HEK293 (cell line): ENCODE results near the gene SBK2.

Source experiments
- CTCF ChIA-PET: fragments of 350-600 bp; formaldehyde crosslinking; extraction: SDS; loops from one replicate; lab custom pipeline; 2021; ENCODE audit warnings: antibody characterized with exemption; lab: Yijun Ruan, JAX
- POLR2A ChIA-PET: fragments of 300-600 bp; formaldehyde crosslinking; extraction: SDS; loops from one replicate; lab custom pipeline; 2020; ENCODE audit warnings: antibody characterized with exemption, inconsistent platforms; lab: Yijun Ruan, JAX
- H3K27ac ChIP-seq: fragments of 200-500 bp; sonication (Bioruptor generic); 2 replicates; pipeline ENCODE4 v1.5.1; 2014; ENCODE audit warnings: low read depth, low read length, control low read depth, inconsistent platforms; ENCODE audit errors: extremely low read depth
- H3K36me3 ChIP-seq, 2 experiments: fragments of 200-500 bp in 1 of 2; sonication (Bioruptor generic) in 1 of 2; 1 replicate in 1 of 2; 2 replicates in 1 of 2; pipeline ENCODE4 v1.5.1; 2014 to 2017; ENCODE audit warnings: inconsistent platforms in 2 of 2, low read length in 2 of 2; ENCODE audit not compliant: control insufficient read depth in 2 of 2, insufficient read depth in 1 of 2
- H3K4me1 ChIP-seq: fragments of 200-500 bp; sonication (Bioruptor generic); 2 replicates; pipeline ENCODE4 v1.5.1; 2014; ENCODE audit warnings: mild to moderate bottlenecking, low read length, inconsistent platforms; ENCODE audit not compliant: control insufficient read depth, insufficient read depth
- H3K4me3 ChIP-seq: 2 replicates; pipeline ENCODE4 v1.5.1; 2011; ENCODE audit warnings: low read depth, mild to moderate bottlenecking, control low read depth, low read length, moderate library complexity
- H3K9me3 ChIP-seq: fragments of 200-500 bp; sonication (Bioruptor generic); 2 replicates; pipeline ENCODE4 v1.5.1; 2014; ENCODE audit warnings: low read depth, low read length, inconsistent platforms; ENCODE audit not compliant: control insufficient read depth, insufficient read depth
- GLIS2 ChIP-seq: fragments of 450-650 bp; formaldehyde crosslinking; IDR thresholded peaks from 2 replicates; pipeline ENCODE4 v1.5.1; 2016; ENCODE audit warnings: missing biosample characterization, missing genetic modification characterization
- OVOL3 ChIP-seq: fragments of 450-650 bp; formaldehyde crosslinking; IDR thresholded peaks from 2 replicates; pipeline ENCODE4 v1.5.1; 2016; ENCODE audit warnings: missing biosample characterization, missing genetic modification characterization
- PRDM1 ChIP-seq: fragments of 450-650 bp; formaldehyde crosslinking; IDR thresholded peaks from 2 replicates; pipeline ENCODE4; 2016; ENCODE audit warnings: missing biosample characterization, missing genetic modification characterization
- SALL2 ChIP-seq: fragments of 450-650 bp; formaldehyde crosslinking; IDR thresholded peaks from 2 replicates; pipeline ENCODE4 v1.5.0; 2017; ENCODE audit warnings: missing biosample characterization, mild to moderate bottlenecking, missing genetic modification characterization, borderline replicate concordance
- ZBTB7A ChIP-seq: fragments of 450-650 bp; formaldehyde crosslinking; IDR thresholded peaks from 2 replicates; pipeline ENCODE4 v1.5.1; 2016; ENCODE audit warnings: low read depth, missing biosample characterization, missing genetic modification characterization
- ZBTB8A ChIP-seq: fragments of 450-650 bp; formaldehyde crosslinking; IDR thresholded peaks from 2 replicates; pipeline ENCODE4 v1.5.1; 2016; ENCODE audit warnings: missing biosample characterization, missing genetic modification characterization
- ZNF121 ChIP-seq: fragments of 450-650 bp; formaldehyde crosslinking; IDR thresholded peaks from 2 replicates; pipeline ENCODE4 v1.5.1; 2016; ENCODE audit warnings: missing biosample characterization, missing genetic modification characterization
- ZNF248 ChIP-seq: fragments of 450-650 bp; formaldehyde crosslinking; IDR thresholded peaks from 2 replicates; pipeline ENCODE4 v1.5.1; 2017; ENCODE audit warnings: missing biosample characterization, missing genetic modification characterization
- ZNF366 ChIP-seq: fragments of 450-650 bp; formaldehyde crosslinking; conservative IDR thresholded peaks from 2 replicates; pipeline ENCODE4 v1.5.1; 2016; ENCODE audit warnings: missing biosample characterization, missing genetic modification characterization
- ZNF37A ChIP-seq: fragments of 450-650 bp; IDR thresholded peaks from 2 replicates; pipeline ENCODE4 v1.5.1; 2018; ENCODE audit warnings: missing biosample characterization, missing genetic modification characterization
- ZNF510 ChIP-seq: fragments of 450-650 bp; formaldehyde crosslinking; IDR thresholded peaks from 2 replicates; pipeline ENCODE4 v1.5.1; 2018; ENCODE audit warnings: mild to moderate bottlenecking, missing genetic modification characterization, missing biosample characterization; ENCODE audit not compliant: insufficient replicate concordance
- ZNF530 ChIP-seq: fragments of 450-650 bp; formaldehyde crosslinking; IDR thresholded peaks from 2 replicates; pipeline ENCODE4 v1.5.1; 2016; ENCODE audit warnings: low read depth, missing biosample characterization, missing genetic modification characterization
- ZNF571 ChIP-seq: fragments of 450-650 bp; formaldehyde crosslinking; IDR thresholded peaks from 2 replicates; pipeline ENCODE4 v1.5.0; 2017; ENCODE audit warnings: missing biosample characterization, missing genetic modification characterization
- ZNF585B ChIP-seq: fragments of 450-650 bp; formaldehyde crosslinking; IDR thresholded peaks from 2 replicates; pipeline ENCODE4 v1.5.1; 2016; ENCODE audit warnings: missing biosample characterization, missing genetic modification characterization
- ZNF664 ChIP-seq: fragments of 450-650 bp; formaldehyde crosslinking; IDR thresholded peaks from 2 replicates; pipeline ENCODE4 v1.5.1; 2016; ENCODE audit warnings: missing biosample characterization, missing genetic modification characterization
- ZSCAN30 ChIP-seq: fragments of 450-650 bp; IDR thresholded peaks from 2 replicates; pipeline ENCODE4 v1.5.1; 2018; ENCODE audit warnings: missing biosample characterization, mild to moderate bottlenecking, missing genetic modification characterization, moderate library complexity
- TF ChIP-seq, protein P1 (sequence below): sonication (generic); formaldehyde crosslinking; IDR thresholded peaks from 2 replicates; pipeline ENCODE4 v1.8.1; 2022; ENCODE audit warnings: mild to moderate bottlenecking, moderate library complexity, missing genetic modification reagents
- TF ChIP-seq, protein P2 (sequence below): fragments of 450-650 bp; formaldehyde crosslinking; IDR thresholded peaks from 2 replicates; pipeline ENCODE4 v1.5.1; 2016; ENCODE audit warnings: missing biosample characterization, missing genetic modification characterization
- TF ChIP-seq, protein P3 (sequence below): fragments of 450-650 bp; formaldehyde crosslinking; IDR thresholded peaks from 2 replicates; pipeline ENCODE4 v1.5.1; 2016; ENCODE audit warnings: missing biosample characterization, missing genetic modification characterization
- TF ChIP-seq, protein P4 (sequence below): fragments of 450-650 bp; formaldehyde crosslinking; IDR thresholded peaks from 2 replicates; pipeline ENCODE4 v1.5.1; 2017; ENCODE audit warnings: missing biosample characterization, mild to moderate bottlenecking, missing genetic modification characterization, moderate library complexity

SBK2 gene

DNA sequence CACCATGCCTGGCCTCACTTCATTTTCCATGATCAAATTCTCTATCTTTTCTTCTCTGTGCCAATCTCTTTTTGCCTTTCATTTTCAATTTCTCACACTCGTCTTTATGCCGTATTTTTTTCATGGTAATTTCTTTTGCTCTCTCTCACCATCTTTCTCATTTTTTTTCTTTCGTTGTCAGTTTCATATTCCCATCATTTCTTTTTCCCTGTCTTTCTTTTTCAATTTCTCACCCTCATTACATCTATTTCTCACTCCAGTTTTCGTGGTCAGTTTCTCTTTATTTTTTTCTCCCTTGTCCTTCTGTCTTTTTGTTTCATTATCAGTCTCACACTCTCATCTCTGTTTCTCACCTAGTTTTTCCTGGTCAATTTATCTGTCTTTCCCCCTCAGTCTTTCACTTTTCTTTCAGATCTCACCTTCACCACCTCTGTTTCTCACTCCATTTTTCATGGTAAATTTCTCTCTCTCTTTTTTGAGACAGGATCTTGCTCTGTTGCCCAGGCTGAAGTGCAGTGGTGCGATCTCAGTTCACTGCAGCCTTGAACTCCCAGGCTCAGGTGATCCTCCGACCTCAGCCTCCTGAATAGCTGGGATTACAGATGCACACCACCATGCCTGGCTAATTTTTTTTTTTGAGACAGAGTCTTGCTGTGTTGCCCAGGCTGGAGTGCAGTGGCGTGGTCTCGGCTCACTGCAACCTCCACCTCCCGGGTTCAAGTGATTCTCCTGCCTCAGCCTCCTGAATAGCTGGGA lies 34.6 kb downstream of the SBK2 start:
- Histone ChIP-seq H3K9me3 (no peaks in the 10 kb centered on the region), H3K36me3 (no peaks in the 10 kb centered on the region), H3K4me1 (no peaks in the 10 kb centered on the region), H3K27ac (no peak overlapping the region), H3K4me3 (no peak overlapping the region)
- TF ChIP-seq ZBTB8A (no peak), ZNF510 (tag by site-specific recombination) (no peak), ZNF585B (no peak), PRDM1 (tag by site-specific recombination) (peak; percentile 98), ZNF121 (tag by site-specific recombination) (peak; percentile 92), ZNF366 (tag by site-specific recombination) (peak; percentile 62)
- ChIA-PET POLR2A (interaction anchor here (0.6 to 1.6 kb wide), 5 partner anchors 15 to 433 kb away, joined by 3 to 5 read pairs (median 4); partner anchors contain the start of genes ISOC2 and NAT14), CTCF (interaction anchor here (0.6 to 12.1 kb wide), 5 partner anchors 10 to 85 kb away, joined by 3 to 152 read pairs (median 6); partner anchors contain the start of gene NAT14)

DNA sequence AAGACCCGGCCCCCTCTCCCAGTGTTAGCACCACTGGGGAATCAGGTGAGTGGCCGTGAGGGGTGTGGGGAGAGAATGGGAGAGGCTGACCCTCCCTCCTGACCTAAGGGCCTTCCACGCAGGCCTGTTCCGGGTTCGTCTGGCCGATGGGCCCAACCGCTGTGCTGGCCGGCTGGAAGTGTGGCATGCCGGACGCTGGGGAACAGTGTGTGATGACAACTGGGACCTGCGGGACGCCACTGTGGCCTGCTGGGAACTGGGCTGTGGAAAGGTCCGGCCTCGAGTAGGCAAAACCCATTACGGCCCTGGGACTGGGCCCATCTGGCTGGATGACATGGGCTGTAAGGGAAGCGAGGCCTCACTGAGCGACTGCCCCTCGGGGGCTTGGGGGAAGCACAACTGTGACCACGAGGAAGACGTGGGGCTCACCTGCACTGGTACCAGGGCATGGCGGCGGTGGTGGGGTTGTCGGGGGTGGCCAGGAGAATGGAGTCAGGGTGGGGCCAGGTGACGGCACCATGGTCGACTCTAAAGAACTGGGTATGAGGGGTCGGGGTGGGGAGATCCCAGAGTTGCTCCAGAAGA lies 36.5 kb downstream of the SBK2 start:
- Histone ChIP-seq H3K4me3 (no peak overlapping the region), H3K9me3 (no peaks in the 10 kb centered on the region), H3K27ac (no peak overlapping the region), H3K4me1 (no peaks in the 10 kb centered on the region), H3K36me3 (no peaks in the 10 kb centered on the region)
- TF ChIP-seq ZBTB7A (tag by site-specific recombination): no peak
- TF ChIP-seq, protein P1, sequence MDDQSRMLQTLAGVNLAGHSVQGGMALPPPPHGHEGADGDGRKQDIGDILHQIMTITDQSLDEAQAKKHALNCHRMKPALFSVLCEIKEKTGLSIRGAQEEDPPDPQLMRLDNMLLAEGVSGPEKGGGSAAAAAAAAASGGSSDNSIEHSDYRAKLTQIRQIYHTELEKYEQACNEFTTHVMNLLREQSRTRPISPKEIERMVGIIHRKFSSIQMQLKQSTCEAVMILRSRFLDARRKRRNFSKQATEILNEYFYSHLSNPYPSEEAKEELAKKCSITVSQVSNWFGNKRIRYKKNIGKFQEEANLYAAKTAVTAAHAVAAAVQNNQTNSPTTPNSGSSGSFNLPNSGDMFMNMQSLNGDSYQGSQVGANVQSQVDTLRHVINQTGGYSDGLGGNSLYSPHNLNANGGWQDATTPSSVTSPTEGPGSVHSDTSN (CRISPR knock-in tag): no peak
- TF ChIP-seq, protein P2, sequence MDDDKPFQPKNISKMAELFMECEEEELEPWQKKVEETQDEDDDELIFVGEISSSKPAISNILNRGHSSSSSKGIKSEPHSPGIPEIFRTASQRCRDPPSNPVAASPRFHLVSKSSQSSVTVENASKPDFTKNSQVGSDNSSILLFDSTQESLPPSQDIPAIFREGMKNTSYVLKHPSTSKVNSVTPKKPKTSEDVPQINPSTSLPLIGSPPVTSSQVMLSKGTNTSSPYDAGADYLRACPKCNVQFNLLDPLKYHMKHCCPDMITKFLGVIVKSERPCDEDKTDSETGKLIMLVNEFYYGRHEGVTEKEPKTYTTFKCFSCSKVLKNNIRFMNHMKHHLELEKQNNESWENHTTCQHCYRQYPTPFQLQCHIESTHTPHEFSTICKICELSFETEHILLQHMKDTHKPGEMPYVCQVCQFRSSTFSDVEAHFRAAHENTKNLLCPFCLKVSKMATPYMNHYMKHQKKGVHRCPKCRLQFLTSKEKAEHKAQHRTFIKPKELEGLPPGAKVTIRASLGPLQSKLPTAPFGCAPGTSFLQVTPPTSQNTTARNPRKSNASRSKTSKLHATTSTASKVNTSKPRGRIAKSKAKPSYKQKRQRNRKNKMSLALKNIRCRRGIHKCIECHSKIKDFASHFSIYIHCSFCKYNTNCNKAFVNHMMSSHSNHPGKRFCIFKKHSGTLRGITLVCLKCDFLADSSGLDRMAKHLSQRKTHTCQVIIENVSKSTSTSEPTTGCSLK (tag by site-specific recombination): no peak
- no peak for TF ChIP-seq ZNF248
- TF ChIP-seq OVOL3: no peak
- TF ChIP-seq SALL2 (tag by site-specific recombination): no peak
- TF ChIP-seq ZNF664 (tag by site-specific recombination): no peak
- TF ChIP-seq GLIS2 (tag by site-specific recombination): no peak
- no peak for TF ChIP-seq ZNF530 (tag by site-specific recombination)
- TF ChIP-seq, protein P3, sequence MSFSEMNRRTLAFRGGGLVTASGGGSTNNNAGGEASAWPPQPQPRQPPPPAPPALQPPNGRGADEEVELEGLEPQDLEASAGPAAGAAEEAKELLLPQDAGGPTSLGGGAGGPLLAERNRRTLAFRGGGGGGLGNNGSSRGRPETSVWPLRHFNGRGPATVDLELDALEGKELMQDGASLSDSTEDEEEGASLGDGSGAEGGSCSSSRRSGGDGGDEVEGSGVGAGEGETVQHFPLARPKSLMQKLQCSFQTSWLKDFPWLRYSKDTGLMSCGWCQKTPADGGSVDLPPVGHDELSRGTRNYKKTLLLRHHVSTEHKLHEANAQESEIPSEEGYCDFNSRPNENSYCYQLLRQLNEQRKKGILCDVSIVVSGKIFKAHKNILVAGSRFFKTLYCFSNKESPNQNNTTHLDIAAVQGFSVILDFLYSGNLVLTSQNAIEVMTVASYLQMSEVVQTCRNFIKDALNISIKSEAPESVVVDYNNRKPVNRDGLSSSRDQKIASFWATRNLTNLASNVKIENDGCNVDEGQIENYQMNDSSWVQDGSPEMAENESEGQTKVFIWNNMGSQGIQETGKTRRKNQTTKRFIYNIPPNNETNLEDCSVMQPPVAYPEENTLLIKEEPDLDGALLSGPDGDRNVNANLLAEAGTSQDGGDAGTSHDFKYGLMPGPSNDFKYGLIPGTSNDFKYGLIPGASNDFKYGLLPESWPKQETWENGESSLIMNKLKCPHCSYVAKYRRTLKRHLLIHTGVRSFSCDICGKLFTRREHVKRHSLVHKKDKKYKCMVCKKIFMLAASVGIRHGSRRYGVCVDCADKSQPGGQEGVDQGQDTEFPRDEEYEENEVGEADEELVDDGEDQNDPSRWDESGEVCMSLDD (tag by site-specific recombination): no peak
- TF ChIP-seq ZSCAN30 (tag by site-specific recombination): no peak
- TF ChIP-seq ZNF571 (tag by site-specific recombination): no peak
- no peak for TF ChIP-seq ZNF37A
- TF ChIP-seq, protein P4, sequence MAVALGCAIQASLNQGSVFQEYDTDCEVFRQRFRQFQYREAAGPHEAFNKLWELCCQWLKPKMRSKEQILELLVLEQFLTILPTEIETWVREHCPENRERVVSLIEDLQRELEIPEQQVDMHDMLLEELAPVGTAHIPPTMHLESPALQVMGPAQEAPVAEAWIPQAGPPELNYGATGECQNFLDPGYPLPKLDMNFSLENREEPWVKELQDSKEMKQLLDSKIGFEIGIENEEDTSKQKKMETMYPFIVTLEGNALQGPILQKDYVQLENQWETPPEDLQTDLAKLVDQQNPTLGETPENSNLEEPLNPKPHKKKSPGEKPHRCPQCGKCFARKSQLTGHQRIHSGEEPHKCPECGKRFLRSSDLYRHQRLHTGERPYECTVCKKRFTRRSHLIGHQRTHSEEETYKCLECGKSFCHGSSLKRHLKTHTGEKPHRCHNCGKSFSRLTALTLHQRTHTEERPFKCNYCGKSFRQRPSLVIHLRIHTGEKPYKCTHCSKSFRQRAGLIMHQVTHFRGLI (tag by site-specific recombination): no peak
- ChIA-PET POLR2A (interaction anchor here (0.7 kb wide), 1 partner anchor 24 kb away, joined by 3 read pairs; the partner anchor contains the start of gene ZNF628), CTCF (interaction anchor here (0.9 to 12.1 kb wide), 3 partner anchors 15 to 33 kb away, joined by 3 to 152 read pairs (median 4); partner anchors contain the start of gene NAT14)
